ENCODE data around the gene RSL24D1.

RSL24D1 gene

GRCh38 chr15:55230953-55231352 is 34.2 kb upstream of the RSL24D1 start:
- in situ Hi-C loops (cut with HindIII; ENCODE audit: low sequenced_read_pairs) = no loop called here
- TF ChIP-seq CTCF (IDR thresholded peaks at IDR 0.05; ENCODE audit: low read depth, low read length, missing control alignments) = no peak
- DNase-seq (ENCODE audit: low read depth) = no peak
- H3K4me3 ChIP-seq (ENCODE audit: low read depth, low read length) = no peak overlapping the region

GRCh38 chr15:55230051-55230670 is 33.4 kb upstream of the RSL24D1 start:
- no peak overlapping the region for H3K4me3 ChIP-seq (ENCODE audit: low read depth, low read length)
- in situ Hi-C loops (cut with HindIII; ENCODE audit: low sequenced_read_pairs) = no loop called here
- no peak for TF ChIP-seq CTCF (IDR thresholded peaks at IDR 0.05; ENCODE audit: low read depth, low read length, missing control alignments)
- no peak for DNase-seq (ENCODE audit: low read depth)

- no peak overlapping the region for H3K4me3 ChIP-seq (ENCODE audit: low read depth, low read length)
- DNase-seq (ENCODE audit: low read depth) = no peak
- TF ChIP-seq CTCF (IDR thresholded peaks at IDR 0.05; ENCODE audit: low read depth, low read length, missing control alignments) = no peak
- in situ Hi-C loops (cut with HindIII; ENCODE audit: low sequenced_read_pairs) = loop anchor here (5.0 kb wide), 1 partner anchor 51 kb away; no protein-coding TSS in a partner anchor
Observed at GRCh38 chr15:55226127-55226526, 29.4 kb upstream of the RSL24D1 start.

GRCh38 chr15:55224892-55225291 is 28.2 kb upstream of the RSL24D1 start:
- TF ChIP-seq CTCF (IDR thresholded peaks at IDR 0.05; ENCODE audit: low read depth, low read length, missing control alignments) = no peak
- in situ Hi-C loops (cut with HindIII; ENCODE audit: low sequenced_read_pairs) = loop anchor here (5.0 kb wide), 1 partner anchor 52 kb away; no protein-coding TSS in a partner anchor
- no peak for DNase-seq (ENCODE audit: low read depth)
- H3K4me3 ChIP-seq (ENCODE audit: low read depth, low read length) = no peak overlapping the region

- in situ Hi-C loops (cut with HindIII; ENCODE audit: low sequenced_read_pairs) = no loop called here
- no peak for TF ChIP-seq CTCF (IDR thresholded peaks at IDR 0.05; ENCODE audit: low read depth, low read length, missing control alignments)
- no peak for DNase-seq (ENCODE audit: low read depth)
Observed at GRCh38 chr15:55222588-55222987, 25.8 kb upstream of the RSL24D1 start.

GRCh38 chr15:55221090-55222011 is 24.6 kb upstream of the RSL24D1 start:
- in situ Hi-C loops (cut with HindIII; ENCODE audit: low sequenced_read_pairs) = no loop called here
- DNase-seq (ENCODE audit: low read depth) = peak; percentile 60
- no peak for TF ChIP-seq CTCF (IDR thresholded peaks at IDR 0.05; ENCODE audit: low read depth, low read length, missing control alignments)

More at GRCh38 chr15:55222588-55222987, 25.8 kb upstream of the RSL24D1 start:
- H3K4me3 ChIP-seq (ENCODE audit: low read depth, low read length) = no peak overlapping the region

More at GRCh38 chr15:55221090-55222011, 24.6 kb upstream of the RSL24D1 start:
- no peak overlapping the region for H3K4me3 ChIP-seq (ENCODE audit: low read depth, low read length)

Measured in astrocyte of the cerebellum (primary cell).